SH-SY5Y (cell line): ENCODE data around the gene CGRRF1.

Source experiments
- GATA2 ChIP-seq: IDR thresholded peaks from 2 replicates; pipeline ENCODE4 v1.6.1; 2011; ENCODE audit warnings: mild to moderate bottlenecking, low read depth, low read length
- GATA3 ChIP-seq: IDR thresholded peaks from 2 replicates; pipeline ENCODE4 v1.6.1; 2011; ENCODE audit warnings: low read depth, mild to moderate bottlenecking, low read length, moderate library complexity

- TF ChIP-seq GATA2 (no peak), GATA3 (no peak)
Observed at GRCh38 chr14:54564071-54564867, 54.6 kb downstream of the CGRRF1 start.
